Measurements from ENCODE around the gene UST.
"Not testable (repeated sequence)": the region's sequence is repeated elsewhere in the genome, so short reads cannot be mapped to it uniquely, and the experiment has no call there.

The UST gene

DNA sequence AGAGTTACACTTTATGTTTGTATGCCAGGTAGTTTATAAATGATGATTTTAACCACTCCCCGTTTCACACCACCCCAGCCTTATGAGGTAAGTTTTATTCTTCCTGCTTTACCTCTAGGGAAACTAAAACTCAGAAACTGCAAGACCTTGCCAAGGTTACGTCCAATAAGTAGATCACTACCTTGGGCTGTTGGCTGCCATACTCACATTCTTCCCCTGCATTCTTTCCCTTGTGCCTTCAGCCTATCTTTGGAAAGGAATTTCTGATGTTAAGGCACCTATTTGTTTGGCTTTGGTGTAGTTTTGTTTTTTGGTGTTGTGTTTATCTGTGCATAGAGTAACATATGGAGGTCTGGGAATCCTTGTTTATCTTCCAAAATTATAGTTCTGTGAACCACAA is 122.1 kb downstream of the UST start:
- no peak for DNase-seq (ENCODE audit: low read depth)

DNA sequence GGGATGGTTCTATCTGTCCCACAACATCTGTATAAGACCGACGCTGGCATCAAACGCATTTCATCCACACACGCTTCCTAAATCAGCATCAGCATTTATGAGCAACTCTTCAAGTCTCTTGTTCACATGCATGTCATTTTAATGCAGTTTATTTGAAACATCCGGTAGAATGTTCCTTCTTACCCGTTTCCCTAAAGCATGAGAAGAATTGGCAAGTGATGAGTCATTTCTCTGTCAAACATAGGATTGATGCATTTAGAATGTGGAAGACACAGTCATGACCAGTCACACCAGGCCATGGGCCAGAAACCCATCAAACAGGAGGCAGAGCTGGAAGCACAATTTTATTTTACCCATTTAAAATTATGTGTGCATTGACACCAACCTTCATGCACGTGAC is 122.8 kb downstream of the UST start:
- peak; percentile 62 for DNase-seq (ENCODE audit: low read depth)

DNA sequence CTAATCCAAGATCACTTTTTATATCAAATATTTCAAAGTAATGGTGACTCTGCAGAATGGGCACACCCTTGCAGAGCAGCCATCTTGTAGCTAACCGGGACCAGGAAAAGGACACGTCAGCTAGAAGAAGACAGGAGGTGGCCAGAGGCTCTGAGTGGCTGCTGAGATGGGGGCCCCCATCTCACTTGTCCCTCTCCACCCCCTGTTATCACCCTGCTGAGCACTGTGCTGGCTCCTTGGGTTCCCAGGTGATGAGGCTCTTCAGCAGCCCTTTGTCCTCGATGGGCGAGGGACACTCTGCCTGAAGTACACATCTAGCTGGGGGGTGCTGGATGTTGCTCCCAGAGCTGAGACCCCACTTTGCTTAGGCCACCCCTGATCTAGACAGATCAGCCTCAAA is 126.3 kb downstream of the UST start:
- DNase-seq (ENCODE audit: low read depth), result no peak

DNA sequence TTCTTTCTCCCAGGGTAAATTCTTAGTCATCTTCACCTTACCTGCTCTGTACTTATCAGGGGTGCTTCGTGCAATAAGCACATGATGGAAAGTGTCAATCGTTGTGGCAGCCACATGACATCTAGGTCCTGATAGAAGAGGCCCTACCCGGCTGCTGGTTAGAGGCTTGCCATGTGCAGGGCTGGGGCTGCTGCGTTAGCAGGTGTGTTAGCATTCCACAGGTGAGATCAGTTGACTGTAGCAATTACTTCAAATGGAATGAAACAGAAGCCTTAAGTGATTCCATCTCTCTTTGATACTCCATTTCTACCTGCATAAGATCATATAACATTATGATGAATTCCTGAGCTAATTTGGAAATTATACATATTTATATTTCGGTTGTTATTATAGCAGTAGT is 127.0 kb downstream of the UST start:
- DNase-seq (ENCODE audit: low read depth), result no peak

DNA sequence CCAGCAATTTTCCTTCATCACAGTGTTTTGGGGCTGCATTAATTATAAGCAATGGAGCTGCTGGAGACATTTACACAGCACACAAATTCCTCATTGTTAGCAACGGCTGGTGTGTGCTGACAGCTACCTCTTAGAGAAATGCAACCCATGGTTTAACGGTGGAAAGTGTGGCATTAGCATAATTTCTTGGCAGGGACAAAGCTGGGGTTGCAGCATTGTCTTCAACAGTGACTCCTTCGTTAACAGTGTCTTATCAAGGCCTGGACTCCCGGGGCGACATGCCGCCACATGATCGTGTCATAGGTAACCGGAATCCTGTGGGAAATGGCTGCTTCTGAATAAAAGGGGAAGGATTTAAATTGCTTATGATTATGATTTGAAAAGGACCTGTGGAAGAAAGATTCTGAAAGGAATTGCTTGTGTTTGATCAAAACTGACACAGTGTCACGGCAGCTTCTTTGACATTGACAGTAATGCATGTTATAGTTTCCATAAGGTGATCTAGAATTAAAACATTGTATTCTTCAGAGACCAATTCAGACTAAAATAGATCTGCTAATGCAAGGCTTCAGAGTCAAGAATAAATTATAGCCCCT is 128.0 kb downstream of the UST start:
- no peak for DNase-seq (ENCODE audit: low read depth)

DNA sequence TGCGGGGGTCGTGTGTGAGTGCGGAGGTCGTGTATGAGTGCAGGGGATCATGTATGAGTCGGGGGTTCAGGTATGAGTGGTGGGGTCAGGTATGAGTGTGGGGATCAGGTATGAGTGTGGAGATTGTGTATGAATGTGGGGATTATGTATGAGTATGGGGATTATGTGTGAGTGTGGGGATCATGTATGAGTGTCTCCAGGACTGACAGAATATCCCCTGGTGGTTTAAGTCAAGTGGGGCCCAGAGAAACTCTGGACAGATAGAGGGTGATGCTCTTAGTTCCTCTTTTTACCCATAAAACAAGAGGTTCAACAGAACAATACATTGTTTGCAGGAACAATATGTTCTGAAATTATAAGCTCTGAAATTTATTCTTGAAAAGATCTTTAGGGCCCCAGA is 131.9 kb downstream of the UST start:
- DNase-seq (ENCODE audit: low read depth), result no peak

DNA sequence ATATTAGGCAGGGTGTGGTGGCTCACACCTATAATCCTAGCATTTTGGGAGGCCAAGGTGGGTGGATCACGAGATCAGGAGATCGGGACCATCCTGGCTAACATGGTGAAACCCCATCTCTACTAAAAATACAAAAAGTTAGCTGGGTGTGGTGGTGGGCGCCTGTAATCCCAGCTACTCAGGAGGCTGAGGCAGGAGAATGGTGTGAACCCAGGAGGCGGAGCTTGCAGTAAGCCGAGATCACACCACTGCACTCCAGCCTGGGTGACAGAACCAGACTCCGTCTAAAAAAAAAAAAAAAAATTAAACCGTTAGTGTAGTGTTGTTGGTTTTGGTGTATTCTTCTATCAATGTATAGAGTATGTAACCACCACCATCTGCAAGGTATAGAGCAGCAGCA is 133.9 kb downstream of the UST start:
- not testable (repeated sequence) for DNase-seq (ENCODE audit: low read depth)

DNA sequence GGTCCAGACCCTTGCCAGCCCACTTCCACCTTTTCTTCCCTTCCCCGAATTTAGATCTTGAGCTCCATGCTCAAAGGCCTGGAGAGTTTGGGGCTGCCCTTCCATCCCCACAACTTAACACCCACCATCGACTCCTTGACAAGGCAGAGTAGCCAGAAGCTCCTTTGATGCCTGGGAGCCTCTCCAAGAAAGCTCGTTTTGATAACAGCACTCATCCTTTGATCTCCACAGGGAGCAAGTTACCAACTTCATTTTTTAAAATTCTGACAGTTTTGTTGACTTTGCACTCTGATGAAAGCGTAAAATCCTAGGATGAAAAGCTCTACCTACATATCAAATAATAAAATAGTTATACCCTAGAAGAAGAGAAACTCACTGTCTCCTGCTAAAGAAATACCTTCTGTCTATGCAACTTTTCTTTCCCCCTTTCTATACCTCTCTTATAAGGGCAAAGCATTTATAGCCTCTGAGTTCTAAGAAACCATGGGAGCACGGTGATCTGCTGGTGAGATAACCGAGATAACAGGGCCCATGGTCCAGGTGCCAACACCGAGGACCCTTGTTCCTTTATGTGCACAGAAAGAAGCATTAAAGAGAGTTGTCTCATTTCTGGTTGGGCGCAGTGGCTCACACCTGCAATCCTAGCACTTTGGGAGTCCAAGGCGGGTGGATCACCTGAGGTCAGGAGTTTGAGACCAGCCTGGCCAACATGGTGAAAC is 134.9 kb downstream of the UST start:
- DNase-seq (ENCODE audit: low read depth), result no peak

DNA sequence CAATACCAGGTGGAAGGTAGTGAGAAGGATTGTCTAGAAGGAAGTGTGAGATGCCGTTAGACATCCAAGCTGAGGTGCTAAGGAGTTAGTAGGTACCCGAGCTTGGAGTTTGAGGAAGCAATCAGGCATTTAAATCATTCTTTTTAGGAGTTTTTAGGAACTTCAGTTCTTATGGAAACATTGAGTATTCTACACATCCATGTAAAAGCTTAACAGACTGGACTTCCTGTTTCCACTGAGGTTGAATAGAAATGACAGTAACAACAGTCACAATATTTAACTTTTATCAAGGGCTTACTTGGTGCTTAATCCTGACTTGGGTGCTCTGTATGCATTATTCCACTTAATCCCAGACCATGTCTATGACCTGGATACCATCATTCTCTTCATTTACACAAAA is 136.4 kb downstream of the UST start:
- DNase-seq (ENCODE audit: low read depth), result no peak

DNA sequence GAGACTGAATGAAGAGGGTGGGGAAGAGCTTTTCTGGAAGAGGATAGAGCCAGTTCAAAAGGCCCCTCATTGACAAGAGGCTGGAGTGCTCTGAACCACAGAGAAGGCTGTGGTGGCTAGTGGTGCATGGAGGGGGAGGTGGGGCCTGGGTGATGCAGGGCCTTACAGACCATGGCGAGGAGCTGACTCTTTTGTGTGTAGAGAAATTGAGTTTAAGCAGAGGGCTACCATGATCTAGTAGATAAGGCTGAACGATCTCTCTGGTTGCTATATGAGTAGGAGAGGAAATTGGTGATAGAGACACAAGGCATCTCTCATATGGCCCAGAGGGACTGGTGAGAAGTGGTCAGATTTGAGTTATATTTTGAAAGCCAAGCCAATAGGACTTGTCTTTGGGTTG is 137.6 kb downstream of the UST start:
- no peak for DNase-seq (ENCODE audit: low read depth)

DNA sequence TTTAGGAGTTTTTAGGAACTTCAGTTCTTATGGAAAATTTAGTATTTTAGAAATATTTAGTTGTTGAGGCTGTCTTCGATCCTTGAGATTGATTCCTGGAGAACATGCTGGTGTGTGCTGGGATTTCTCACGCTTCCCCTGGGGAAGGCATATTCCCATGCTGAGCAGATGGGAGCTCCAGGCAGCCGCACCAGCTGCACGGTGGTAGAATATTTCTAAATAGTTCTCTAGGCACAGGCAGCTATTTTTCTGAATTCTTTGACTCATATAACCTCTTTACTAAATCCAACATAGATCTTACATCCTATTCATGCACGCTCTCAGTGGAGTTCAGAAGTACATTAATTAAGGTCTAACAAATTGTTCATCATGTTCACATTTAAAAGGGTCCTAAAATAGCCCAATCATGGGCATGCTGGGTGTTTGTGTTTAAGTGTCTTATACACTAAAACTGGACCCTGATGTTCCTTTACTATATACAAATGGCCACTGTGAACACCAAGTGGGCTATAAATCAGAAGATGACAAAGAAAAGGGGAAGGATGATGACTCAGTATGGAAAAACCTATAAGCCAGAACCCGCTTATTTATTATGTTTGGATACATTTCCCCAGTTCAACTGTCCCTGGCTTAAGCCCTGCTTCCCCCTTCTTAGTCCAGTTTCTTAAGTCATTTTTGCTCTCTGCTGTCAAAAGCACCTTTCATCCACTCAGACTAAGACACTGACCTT is 138.5 kb downstream of the UST start:
- peak; percentile 42 for DNase-seq (ENCODE audit: low read depth)

DNA sequence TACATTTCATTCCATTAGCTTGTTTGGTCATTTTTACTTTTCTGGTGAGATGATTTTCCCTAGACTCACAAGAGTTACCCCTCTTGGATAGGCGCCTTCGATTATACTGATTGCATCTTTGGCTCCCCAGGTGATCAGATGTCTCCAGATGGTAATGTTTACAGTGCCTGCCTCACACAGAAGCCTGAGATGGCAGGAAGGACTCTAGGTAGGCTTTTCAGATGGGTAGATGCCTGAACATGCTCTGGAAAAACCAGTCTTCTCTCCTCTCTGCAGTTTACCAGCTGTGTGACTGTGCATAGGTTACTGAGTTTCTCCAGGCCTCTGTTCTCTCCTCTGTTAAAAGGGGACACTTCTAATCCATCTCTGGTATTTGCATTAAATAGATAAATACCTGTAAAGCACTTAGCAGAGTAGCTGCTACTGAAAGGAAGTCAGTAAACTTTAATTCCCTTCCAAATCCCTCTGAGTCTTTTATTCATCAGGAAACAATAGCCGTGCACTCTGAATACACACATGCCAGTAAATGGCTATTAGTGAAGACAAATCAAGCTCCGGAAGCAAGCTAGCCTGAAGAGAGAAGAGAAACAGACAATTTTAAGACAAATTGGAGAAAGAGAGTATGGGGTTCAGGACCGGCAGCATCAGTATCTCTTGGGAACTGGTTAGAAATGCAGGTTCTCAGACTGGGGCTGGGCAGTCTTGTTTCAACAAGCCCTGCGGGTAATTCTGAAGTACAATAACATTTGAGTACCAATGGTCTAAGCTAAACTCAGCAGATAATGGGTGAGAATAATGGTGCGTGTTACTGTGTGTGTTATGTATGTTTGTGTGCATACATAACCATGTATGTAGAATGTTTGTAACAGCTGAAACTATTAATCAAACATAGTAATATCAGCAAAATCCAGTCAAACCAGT is 139.4 kb downstream of the UST start:
- no peak for DNase-seq (ENCODE audit: low read depth)

DNA sequence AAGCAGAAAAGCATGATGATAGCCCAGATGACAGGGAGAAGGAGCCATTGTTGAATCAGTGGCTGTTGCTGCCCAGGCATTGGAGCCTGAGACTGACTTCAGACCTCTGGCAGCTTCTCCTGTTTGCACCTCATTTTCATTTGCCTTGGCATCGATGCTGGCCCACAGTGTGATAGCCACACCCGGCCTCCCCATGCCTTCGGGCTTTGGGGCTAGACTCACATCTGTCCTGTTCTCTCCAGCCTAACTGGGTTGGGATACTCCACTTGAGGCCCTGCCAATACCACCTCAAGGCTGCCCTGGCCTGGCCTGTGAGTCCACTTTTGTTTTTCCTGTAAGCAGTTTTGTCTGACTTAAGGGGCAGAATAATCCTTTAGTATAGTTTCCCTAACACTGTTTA is 140.4 kb downstream of the UST start:
- DNase-seq (ENCODE audit: low read depth), result no peak

DNA sequence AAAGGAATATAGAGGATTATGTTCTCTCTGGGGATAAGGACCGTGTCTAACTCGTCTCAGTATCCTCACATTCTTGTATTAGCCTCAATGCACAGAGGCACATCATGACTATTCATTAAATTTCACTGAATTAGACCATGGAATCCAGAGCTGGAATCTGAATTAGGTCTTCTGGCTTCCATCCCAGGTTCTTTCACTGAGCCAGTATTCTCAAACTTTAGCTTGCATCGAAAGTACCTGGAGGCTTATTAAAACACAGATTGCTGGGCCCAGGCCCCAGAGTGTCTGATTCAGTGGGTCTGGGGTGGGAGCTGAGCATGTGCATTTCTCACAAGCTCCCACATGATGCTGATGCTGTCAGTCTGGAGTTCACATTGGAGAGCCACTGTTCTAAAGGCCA is 142.0 kb downstream of the UST start:
- no peak for DNase-seq (ENCODE audit: low read depth)

DNA sequence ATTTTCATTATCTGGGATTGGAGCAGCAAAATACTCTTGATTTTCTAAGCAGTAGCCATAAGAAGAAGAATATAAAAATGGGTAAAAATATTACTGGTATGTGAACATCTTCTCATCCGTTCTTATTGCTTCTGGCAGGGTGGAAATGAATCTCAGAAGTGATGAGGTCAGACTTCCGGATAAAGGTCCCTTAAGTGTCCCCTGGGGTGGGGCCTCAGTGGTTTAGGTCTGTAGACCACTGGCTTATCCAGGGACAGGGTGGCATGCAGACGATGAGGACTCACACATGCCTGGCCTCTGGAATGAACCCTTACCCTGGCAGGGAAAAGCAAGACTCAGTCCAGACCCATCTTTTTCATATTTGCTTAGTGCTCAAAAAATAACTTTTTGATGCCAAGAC is 143.3 kb downstream of the UST start:
- DNase-seq (ENCODE audit: low read depth), result no peak

DNA sequence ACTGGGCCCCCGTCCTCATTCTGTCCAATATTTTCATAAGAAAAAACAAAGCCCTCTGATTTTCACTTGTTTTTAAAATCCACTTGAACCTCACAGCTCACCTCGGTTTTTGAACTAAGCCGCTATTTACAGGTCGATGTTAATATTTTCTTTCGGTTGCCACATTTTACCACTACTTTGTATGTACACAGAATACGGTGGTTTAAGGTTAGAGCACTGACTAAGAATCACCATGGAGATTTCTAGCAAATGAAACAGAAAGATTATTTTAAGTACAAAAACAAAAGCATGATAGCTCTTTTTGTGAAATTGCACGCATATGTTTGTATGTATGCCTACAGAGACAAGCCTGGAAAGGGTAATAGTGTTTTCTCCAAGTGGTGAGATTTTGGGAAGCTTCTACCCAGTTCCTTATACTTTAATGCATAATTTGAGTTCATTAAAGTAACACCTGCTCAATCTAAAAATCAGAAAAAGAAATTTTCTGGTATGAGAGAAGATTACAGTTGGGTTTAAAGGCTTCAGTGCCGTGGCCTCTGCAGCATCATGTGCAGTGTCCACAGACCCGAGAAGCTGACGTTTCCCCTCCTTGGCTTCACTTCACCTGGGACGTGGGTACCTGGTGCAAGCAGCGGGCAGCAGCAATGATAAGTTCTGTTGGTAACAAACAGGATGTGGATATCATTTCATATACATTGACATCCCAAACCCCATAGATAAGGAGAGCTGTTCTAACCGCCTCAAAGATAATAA is 144.0 kb downstream of the UST start:
- DNase-seq (ENCODE audit: low read depth), result no peak

DNA sequence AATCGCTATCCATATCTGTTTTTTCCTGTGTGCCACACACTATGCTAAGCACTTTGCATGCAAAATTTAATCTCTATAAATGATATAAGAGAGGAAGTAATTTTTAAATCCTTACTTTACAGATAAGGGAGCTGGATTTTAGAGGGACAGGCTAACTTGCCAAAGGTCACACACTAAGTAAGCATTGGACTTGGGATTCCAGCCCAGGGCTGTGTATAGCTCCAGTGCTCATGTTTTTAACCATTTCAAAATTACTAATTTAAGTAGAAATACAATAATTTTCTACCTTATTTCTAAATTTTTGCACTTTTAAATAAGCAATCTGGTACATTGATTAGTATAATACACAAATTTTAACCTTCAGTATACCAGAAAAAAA is 144.6 kb downstream of the UST start:
- no peak for DNase-seq (ENCODE audit: low read depth)

DNA sequence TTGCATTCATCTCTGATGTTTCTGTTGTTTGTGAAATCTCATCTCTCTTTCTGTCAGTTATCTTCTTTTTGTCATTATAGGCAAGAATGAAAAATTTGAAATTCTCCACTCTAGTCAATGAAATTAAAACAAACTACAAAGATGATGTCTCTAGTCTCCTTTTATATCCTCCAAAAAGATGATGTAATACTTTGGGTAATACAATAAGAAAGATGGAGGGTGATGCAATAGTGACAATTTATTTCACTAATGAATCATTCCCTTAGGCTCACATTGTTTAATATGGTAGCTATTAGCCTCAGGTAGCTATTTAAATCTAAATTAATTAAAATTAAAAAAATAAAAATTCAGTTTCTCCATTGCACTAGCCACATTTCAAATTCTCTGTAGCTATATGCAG is 145.4 kb downstream of the UST start:
- DNase-seq (ENCODE audit: low read depth), result peak; percentile 15

DNA sequence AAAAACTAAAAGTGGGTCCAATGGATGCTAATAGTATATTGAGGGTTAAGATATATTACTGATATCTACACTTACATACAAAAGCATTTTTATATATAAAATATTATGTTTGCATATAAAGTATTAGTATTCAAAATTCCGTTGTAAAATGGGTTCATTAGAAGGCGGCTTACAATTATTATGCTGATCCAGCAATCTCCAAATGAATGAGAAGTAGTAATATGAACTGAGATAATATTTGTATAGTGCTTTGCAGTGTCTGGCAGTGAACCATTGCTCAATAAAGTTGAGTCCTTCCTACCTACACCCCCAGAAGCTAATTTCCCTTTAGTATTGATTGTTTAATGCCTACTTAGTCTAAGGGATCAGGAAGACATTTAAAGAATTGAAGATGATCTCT is 146.2 kb downstream of the UST start:
- DNase-seq (ENCODE audit: low read depth), result no peak

DNA sequence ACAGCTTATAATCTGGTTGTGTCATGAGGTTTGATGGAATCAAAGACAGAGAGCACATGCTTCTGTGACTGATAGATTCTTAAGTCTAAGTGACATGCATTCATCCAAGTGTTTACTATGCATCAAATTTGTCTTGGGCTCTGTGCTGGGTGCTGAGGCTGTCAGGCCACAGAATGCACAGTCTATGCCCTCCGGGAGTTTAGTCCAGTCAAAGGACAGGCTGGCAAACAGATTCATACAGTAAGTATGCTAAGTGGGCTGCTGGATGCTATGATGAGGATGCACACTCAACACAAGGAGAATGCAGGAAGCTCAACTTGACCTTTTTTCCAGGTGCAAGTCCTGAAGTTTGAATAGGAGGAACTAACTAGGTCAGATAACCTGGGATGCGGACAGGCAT is 146.7 kb downstream of the UST start:
- DNase-seq (ENCODE audit: low read depth), result no peak

DNA sequence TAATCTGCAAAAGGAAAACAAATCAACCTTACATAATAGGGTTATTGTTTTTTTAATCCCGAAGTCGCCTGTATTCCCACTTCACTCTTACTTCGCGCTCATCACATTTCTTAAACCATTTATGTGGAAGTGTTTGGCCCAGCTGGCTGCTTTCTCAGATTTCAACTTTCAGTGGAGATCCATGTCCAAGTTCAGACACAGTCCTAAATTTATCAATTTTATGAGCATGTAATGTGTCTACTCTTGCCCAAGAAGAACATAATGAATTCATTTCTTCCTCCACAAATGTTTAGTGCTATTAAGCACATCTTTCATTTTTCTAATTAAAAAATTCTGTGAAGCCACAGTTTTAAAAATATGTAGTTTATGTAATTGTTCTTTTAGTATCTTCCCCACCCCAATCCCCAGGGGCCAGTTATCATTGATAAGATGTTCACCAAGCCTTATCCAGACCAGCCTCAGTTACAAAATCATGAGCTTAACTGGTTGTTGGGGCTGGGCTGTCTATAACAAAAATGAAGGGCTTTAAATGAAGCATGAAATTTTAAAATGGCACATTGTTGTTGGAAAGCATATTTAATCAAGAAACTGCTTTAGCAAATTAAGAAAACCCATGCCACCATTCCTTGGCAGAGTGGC is 151.7 kb downstream of the UST start:
- DNase-seq (ENCODE audit: low read depth), result no peak
